ENCODE measurements around the gene SOX6.

GRCh38 chr11:16382186-16382585 lies 25.8 kb upstream of the SOX6 start:
- TF ChIP-seq CTCF (IDR thresholded peaks at IDR 0.05 in 4 of 5, conservative IDR thresholded peaks at IDR 0.05 in 1 of 5) (no peak), POLR2A (IDR thresholded peaks at IDR 0.05) (no peak)
